ENCODE measurements around the gene THADA.

Gene THADA

GRCh38 chr2:43186321-43186678 is 409.5 kb downstream of the THADA start:
- no peak for DNase-seq (ENCODE audit: low spot score)

GRCh38 chr2:43185146-43185545 is 410.7 kb downstream of the THADA start:
- DNase-seq (ENCODE audit: low spot score) = no peak

GRCh38 chr2:43184339-43184895 is 411.4 kb downstream of the THADA start:
- DNase-seq (ENCODE audit: low spot score) = peak; percentile 46

GRCh38 chr2:43183743-43184142 is 412.1 kb downstream of the THADA start:
- no peak for DNase-seq (ENCODE audit: low spot score)

- no peak for DNase-seq (ENCODE audit: low spot score)
These were observed 414.9 kb downstream of the THADA start for GRCh38 chr2:43180897-43181296.

Data from AG08396 (cell line).